Inflammatory macrophage treated with lipopolysaccharide for 1 hour (primary cell): ENCODE data around the gene CRHBP.
"Not testable (repeated sequence)": the region's sequence is repeated elsewhere in the genome, so short reads cannot be mapped to it uniquely, and the experiment has no call there.

Experiments
- DNase-seq, 2 donors: peaks; one replicate each; pipeline ENCODE4 v3.0.0-alpha.2; 2020 to 2022

The CRHBP gene

GRCh38 chr5:76952795-76953536 is at the start of gene CRHBP:
TSS of gene CRHBP (plus strand) at chr5:76953045. CDS start at chr5:76953135, 90 bp downstream.
- DNase-seq: no peak

- no peak for DNase-seq
These were observed 44.7 kb upstream of the CRHBP start for GRCh38 chr5:76908166-76908565.

GRCh38 chr5:76910344-76910933 is 42.4 kb upstream of the CRHBP start:
- DNase-seq: not testable (repeated sequence)

GRCh38 chr5:76914671-76915070 is 38.2 kb upstream of the CRHBP start:
- not testable (repeated sequence) for DNase-seq

GRCh38 chr5:76918539-76918938 is 34.3 kb upstream of the CRHBP start:
- no peak for DNase-seq

- DNase-seq: no peak
These were observed 32.4 kb upstream of the CRHBP start for GRCh38 chr5:76920491-76920890.

GRCh38 chr5:76926329-76927105 is 26.3 kb upstream of the CRHBP start:
- no peak for DNase-seq

- no peak for DNase-seq
These were observed 24.9 kb upstream of the CRHBP start for GRCh38 chr5:76927961-76928360.

- DNase-seq: no peak
These were observed 22.8 kb upstream of the CRHBP start for GRCh38 chr5:76930083-76930482.

GRCh38 chr5:76938177-76938576 is 14.7 kb upstream of the CRHBP start:
- no peak for DNase-seq

- no peak for DNase-seq
These were observed 11.8 kb upstream of the CRHBP start for GRCh38 chr5:76941000-76941399.

- DNase-seq: no peak
These were observed 11.4 kb upstream of the CRHBP start for GRCh38 chr5:76941442-76941841.

GRCh38 chr5:76942581-76942980 is 10.3 kb upstream of the CRHBP start:
- no peak for DNase-seq

- no peak for DNase-seq
These were observed 9.8 kb upstream of the CRHBP start for GRCh38 chr5:76943006-76943405.

- no peak for DNase-seq
These were observed 8.2 kb upstream of the CRHBP start for GRCh38 chr5:76944638-76945037.

- DNase-seq: not testable (repeated sequence)
These were observed 7.6 kb upstream of the CRHBP start for GRCh38 chr5:76945238-76945637.

GRCh38 chr5:76946090-76946489 is 6.8 kb upstream of the CRHBP start:
- no peak for DNase-seq

- DNase-seq: no peak
These were observed 5.8 kb upstream of the CRHBP start for GRCh38 chr5:76947082-76947503.

GRCh38 chr5:76953551-76954382 is 922 bp downstream of the CRHBP start:
- DNase-seq: no peak

GRCh38 chr5:76954383-76954763 is 1.5 kb downstream of the CRHBP start:
- DNase-seq: no peak

- no peak for DNase-seq
These were observed 3.2 kb downstream of the CRHBP start for GRCh38 chr5:76956033-76956432.

- DNase-seq: peak; percentile 60 to 64
These were observed 6.3 kb downstream of the CRHBP start for GRCh38 chr5:76958991-76959767.
